IPS DF 6.9 (cell line): ENCODE results near the gene CELA2A.
"Not testable (repeated sequence)": the region's sequence is repeated elsewhere in the genome, so short reads cannot be mapped to it uniquely, and the experiment has no call there.

Experiments used
- DNase-seq: peaks from one replicate; pipeline ENCODE4 v3.0.0-alpha.2; 2013; ENCODE audit warnings: low read depth, low spot score
- H3K27ac ChIP-seq: one replicate; pipeline ENCODE4 v1.5.1; 2013; ENCODE audit warnings: low read length, control low read depth
- H3K27me3 ChIP-seq: 2 replicates; pipeline ENCODE4 v1.6.1; 2013; ENCODE audit warnings: mild to moderate bottlenecking, low read length; ENCODE audit not compliant: control insufficient read depth, insufficient read depth
- H3K36me3 ChIP-seq: 2 replicates; pipeline ENCODE4 v1.6.1; 2013; ENCODE audit warnings: low read length; ENCODE audit not compliant: control insufficient read depth, insufficient read depth
- H3K4me1 ChIP-seq: 2 replicates; pipeline ENCODE4 v1.6.1; 2013; ENCODE audit warnings: low read length; ENCODE audit not compliant: control insufficient read depth, insufficient read depth
- H3K4me3 ChIP-seq: 2 replicates; pipeline ENCODE4 v1.5.1; 2013; ENCODE audit warnings: mild to moderate bottlenecking, low read length
- H3K9me3 ChIP-seq: 2 replicates; pipeline ENCODE4 v1.6.1; 2013; ENCODE audit warnings: low read length, inconsistent platforms; ENCODE audit not compliant: control insufficient read depth, insufficient read depth
- WGBS: extraction: QIAGEN DNeasy Blood & Tissue Kit; methylation state at CpG from one replicate; pipeline ENCODE4 v1.1.7; 2013; ENCODE audit warnings: mixed read lengths, missing lambda C conversion rate; ENCODE audit not compliant: insufficient read length, insufficient coverage; 5-methylcytosine and 5-hydroxymethylcytosine counted together

The CELA2A gene

GRCh38 chr1:15433471-15433870 lies 23.1 kb upstream of the CELA2A start:
- Histone ChIP-seq H3K27me3 (no peaks in the 10 kb centered on the region), H3K4me1 (no peaks in the 10 kb centered on the region), H3K36me3 (no peaks in the 10 kb centered on the region), H3K9me3 (no peaks in the 10 kb centered on the region), H3K27ac (no peak overlapping the region), H3K4me3 (no peak overlapping the region)
- no peak for DNase-seq
- WGBS = no CpG with 5 or more reads among the region's 9 CpGs

GRCh38 chr1:15434739-15435138 lies 21.8 kb upstream of the CELA2A start:
- not testable (repeated sequence) for H3K9me3 ChIP-seq, H3K4me1 ChIP-seq, H3K36me3 ChIP-seq, H3K27ac ChIP-seq, H3K27me3 ChIP-seq, DNase-seq, H3K4me3 ChIP-seq
- WGBS = no CpG with 5 or more reads among the region's 8 CpGs

GRCh38 chr1:15435239-15436077 lies 21.1 kb upstream of the CELA2A start:
- no peaks in the 10 kb centered on the region for H3K4me1 ChIP-seq
- no peaks in the 10 kb centered on the region for H3K27me3 ChIP-seq
- no peak overlapping the region for H3K4me3 ChIP-seq
- no peaks in the 10 kb centered on the region for H3K9me3 ChIP-seq
- WGBS = no CpG with 5 or more reads among the region's 17 CpGs
- H3K36me3 ChIP-seq = no peaks in the 10 kb centered on the region
- no peak overlapping the region for H3K27ac ChIP-seq
- DNase-seq = no peak

DNA sequence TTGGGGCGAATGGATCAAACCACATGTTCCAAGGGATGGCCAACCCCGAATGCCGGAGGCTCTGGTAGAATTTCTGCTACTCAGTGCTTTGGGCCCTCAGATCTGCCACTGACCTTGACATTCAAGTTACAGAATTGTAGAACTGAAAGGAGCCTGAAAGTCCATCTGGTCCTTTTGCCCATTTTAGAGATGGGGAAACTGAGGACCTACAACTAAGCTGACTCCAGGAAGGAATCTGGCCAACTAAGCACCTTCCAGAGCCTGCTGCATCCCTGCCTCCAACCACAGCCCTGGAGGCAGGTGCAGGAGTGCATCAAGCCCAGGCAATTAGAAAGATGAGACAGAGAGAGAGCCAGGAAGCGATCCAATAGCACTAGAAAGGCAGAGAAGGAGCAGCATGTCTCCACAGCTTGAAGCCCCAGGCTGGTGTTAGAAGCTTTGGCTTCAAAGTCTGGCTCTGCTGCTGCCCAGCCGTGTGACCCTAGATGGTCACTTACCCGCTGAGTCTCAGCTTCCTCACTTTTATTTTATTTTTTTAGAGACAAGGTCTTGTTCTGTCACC lies 19.6 kb upstream of the CELA2A start:
- no peak overlapping the region for H3K27ac ChIP-seq
- no peak for DNase-seq

DNA sequence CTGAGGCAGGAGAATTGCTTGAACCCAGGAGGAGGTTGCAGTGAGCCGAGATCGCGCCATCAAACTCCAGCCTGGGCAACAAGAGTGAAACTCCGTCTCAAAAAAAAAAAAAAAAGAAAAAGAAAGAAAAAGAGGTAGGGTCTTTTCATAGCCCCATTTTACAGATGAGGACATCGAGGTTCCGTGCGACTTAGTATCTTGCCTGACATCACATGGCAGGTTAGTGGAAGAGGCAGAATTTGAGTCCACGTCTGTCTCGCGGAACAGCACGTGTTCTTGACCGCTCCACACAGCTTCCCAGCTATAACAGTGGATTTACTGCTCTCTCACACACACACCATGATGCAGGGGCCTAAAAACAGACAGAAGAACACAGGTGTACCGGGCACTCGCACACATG lies 17.2 kb upstream of the CELA2A start:
- Histone ChIP-seq H3K27ac (no peak overlapping the region), H3K36me3 (no peaks in the 10 kb centered on the region), H3K9me3 (no peaks in the 10 kb centered on the region), H3K4me3 (no peak overlapping the region), H3K4me1 (no peaks in the 10 kb centered on the region), H3K27me3 (no peaks in the 10 kb centered on the region)
- no CpG with 5 or more reads among the region's 14 CpGs for WGBS
- DNase-seq = no peak

More for the DNA sequence above, 19.6 kb upstream of the CELA2A start:
- no CpG with 5 or more reads among the region's 6 CpGs for WGBS
- H3K4me3 ChIP-seq = no peak overlapping the region
- H3K9me3 ChIP-seq = no peaks in the 10 kb centered on the region
- H3K27me3 ChIP-seq = no peaks in the 10 kb centered on the region
- no peaks in the 10 kb centered on the region for H3K4me1 ChIP-seq
- no peaks in the 10 kb centered on the region for H3K36me3 ChIP-seq

DNA sequence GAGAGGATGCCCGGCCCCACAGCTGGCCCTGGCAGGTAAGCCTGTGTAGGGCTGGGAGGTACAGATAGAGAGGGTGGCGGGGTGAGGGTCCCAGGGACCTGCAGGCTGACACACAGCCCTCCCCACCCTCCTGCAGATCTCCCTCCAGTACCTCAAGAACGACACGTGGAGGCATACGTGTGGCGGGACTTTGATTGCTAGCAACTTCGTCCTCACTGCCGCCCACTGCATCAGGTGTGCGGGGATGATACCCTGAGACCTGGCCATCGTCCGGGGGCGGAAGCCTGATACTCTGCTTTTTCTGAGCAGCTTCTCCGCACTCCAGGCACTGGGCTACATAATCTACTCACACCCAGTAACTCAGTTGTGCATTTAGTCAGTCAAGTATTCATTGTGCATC lies 16.2 kb upstream of the CELA2A start:
- no CpG with 5 or more reads among the region's 13 CpGs for WGBS
- no peak for DNase-seq
- Histone ChIP-seq H3K9me3 (no peaks in the 10 kb centered on the region), H3K27ac (no peak overlapping the region), H3K4me1 (no peaks in the 10 kb centered on the region), H3K27me3 (no peaks in the 10 kb centered on the region), H3K36me3 (no peaks in the 10 kb centered on the region), H3K4me3 (no peak overlapping the region)

DNA sequence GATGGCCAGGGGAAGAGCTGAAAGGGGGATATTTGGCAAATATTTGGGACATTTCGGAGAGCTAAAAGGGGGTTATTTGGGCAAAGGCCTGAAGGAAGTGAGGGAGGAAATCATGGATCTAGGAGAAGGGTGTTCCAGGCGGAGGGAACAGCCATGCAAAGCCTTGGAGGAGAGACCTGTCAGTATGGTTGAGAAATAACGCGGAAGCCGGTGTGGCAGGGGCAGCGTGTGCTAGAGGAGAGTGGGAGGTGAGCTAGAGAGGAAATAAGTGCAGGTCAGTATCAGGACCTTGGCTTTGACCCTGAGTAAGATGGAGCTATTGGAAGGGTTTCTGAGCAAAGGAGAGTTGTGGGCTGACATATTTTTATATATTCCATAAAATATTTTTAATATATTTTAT lies 15.3 kb upstream of the CELA2A start:
- Histone ChIP-seq H3K36me3 (no peaks in the 10 kb centered on the region), H3K27ac (no peak overlapping the region), H3K4me3 (no peak overlapping the region), H3K27me3 (no peaks in the 10 kb centered on the region), H3K9me3 (no peaks in the 10 kb centered on the region), H3K4me1 (no peaks in the 10 kb centered on the region)
- DNase-seq = no peak
- WGBS = no CpG with 5 or more reads among the region's 6 CpGs

DNA sequence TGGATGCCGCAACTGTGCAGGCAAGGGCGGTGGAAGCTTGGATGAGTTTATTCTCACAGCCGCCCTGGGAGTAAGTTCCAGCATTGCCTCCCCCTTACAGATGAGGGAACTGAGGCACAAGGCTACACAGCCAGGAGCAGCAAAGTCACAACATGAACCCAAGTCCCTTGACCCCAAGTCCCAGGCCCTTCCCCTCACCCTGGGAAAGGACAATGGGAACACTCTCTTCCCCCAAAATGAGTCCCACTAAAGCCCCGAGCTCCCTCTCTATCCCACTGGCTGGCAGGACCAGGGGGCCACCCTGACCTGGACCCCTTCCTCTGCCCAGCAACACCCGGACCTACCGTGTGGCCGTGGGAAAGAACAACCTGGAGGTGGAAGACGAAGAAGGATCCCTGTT lies 14.4 kb upstream of the CELA2A start:
- H3K27ac ChIP-seq = no peak overlapping the region
- WGBS = no CpG with 5 or more reads among the region's 8 CpGs
- no peaks in the 10 kb centered on the region for H3K36me3 ChIP-seq
- no peak overlapping the region for H3K4me3 ChIP-seq
- DNase-seq = no peak
- H3K27me3 ChIP-seq = no peaks in the 10 kb centered on the region
- H3K4me1 ChIP-seq = no peaks in the 10 kb centered on the region
- no peaks in the 10 kb centered on the region for H3K9me3 ChIP-seq

DNA sequence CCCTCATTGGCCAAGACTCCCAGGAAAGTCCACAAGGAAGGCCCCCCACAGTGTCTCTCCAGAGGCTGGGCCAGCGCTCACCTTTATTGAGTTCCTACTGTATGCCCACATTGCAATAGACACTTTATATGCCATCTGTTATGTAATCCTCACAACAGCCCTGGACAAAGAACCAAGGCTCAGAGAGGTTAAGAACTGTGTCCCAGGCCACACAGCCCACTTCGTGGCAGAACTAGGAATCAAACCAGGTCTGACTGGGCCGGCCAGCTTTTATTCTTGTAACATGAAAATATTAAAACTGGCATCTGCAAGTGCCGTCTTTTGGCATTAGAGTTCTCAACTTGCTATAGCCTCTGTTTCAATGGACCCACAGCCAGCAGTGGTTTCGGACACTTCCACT lies 13.8 kb upstream of the CELA2A start:
- no peaks in the 10 kb centered on the region for H3K9me3 ChIP-seq
- no peak overlapping the region for H3K27ac ChIP-seq
- H3K36me3 ChIP-seq = no peaks in the 10 kb centered on the region
- H3K27me3 ChIP-seq = no peaks in the 10 kb centered on the region
- DNase-seq = no peak
- no peaks in the 10 kb centered on the region for H3K4me1 ChIP-seq
- no CpG with 5 or more reads among the region's 5 CpGs for WGBS
- no peak overlapping the region for H3K4me3 ChIP-seq

GRCh38 chr1:15443281-15443680 lies 13.3 kb upstream of the CELA2A start:
- Histone ChIP-seq H3K36me3 (no peaks in the 10 kb centered on the region), H3K4me1 (no peaks in the 10 kb centered on the region), H3K27ac (no peak overlapping the region), H3K9me3 (no peaks in the 10 kb centered on the region), H3K4me3 (no peak overlapping the region), H3K27me3 (no peaks in the 10 kb centered on the region)
- WGBS = no CpG with 5 or more reads among the region's 5 CpGs
- no peak for DNase-seq
